GM12878 (cell line): Measurements from ENCODE around the gene PSRC1. TPM values are rescaled to one million over a fixed set of nuclear protein-coding genes. Genes with fewer than 3 reads are reported as not detected.

Experiments
- ATAC-seq: fragments of 200-7000 bp; cut with Tn5 transposase; 3 replicates; pipeline ENCODE4 v1.9.1; 2020; ENCODE audit warnings: mild to moderate bottlenecking, moderate library complexity
- BruUV-seq: library from RNA; stranded (reverse); fragments of 400-500 nt; replicated peaks from 2 replicates; lab custom pipeline; 2021; lab: Mats Ljungman, UMichigan
- CTCF ChIA-PET: fragments of 300-600 bp; sonication (Branson Sonifier 250); formaldehyde crosslinking; extraction: SDS; loops from one replicate; lab custom pipeline; 2021; ENCODE audit warnings: inconsistent platforms; lab: Yijun Ruan, JAX
- POLR2A ChIA-PET: fragments of 350-600 bp; formaldehyde crosslinking; extraction: SDS; loops from one replicate; lab custom pipeline; 2021; ENCODE audit warnings: inconsistent platforms; lab: Charles Lee
- RAD21 ChIA-PET: fragments of 300-600 bp; sonication (Branson Sonifier 250); formaldehyde crosslinking; loops from one replicate; lab custom pipeline; 2023; ENCODE audit warnings: antibody characterized with exemption; ENCODE audit not compliant: unreplicated experiment; lab: Charles Lee
- SMC1A ChIA-PET: fragments of 300-600 bp; sonication (Branson Sonifier 250); formaldehyde crosslinking; loops from one replicate; lab custom pipeline; 2023; ENCODE audit not compliant: unreplicated experiment, uncharacterized antibody; lab: Charles Lee
- DNase-seq: peaks from one replicate; pipeline ENCODE4 v3.0.0-alpha.2; 2011; ENCODE audit warnings: low read depth, low spot score
- FAIRE-seq: peaks from 3 replicates; lab custom pipeline; 2011; peaks lifted over from hg19 to GRCh38; lab: Jason Lieb, UNC
- H2AFZ ChIP-seq: 2 replicates; pipeline ENCODE4 v1.6.0; 2011; ENCODE audit warnings: low read depth, low read length, control low read depth; ENCODE audit not compliant: control insufficient read depth
- H3K27ac ChIP-seq: 2 replicates; pipeline ENCODE4 v1.5.1; 2011; ENCODE audit warnings: control low read depth; ENCODE audit not compliant: control insufficient read depth, insufficient read depth
- H3K27me3 ChIP-seq, 2 experiments: replicated peaks in 1 of 2; 2 replicates each; pipeline versions ENCODE4 v1.6.0 to v1.6.1; 2011; ENCODE audit warnings: low read length in 1 of 2; ENCODE audit not compliant: control insufficient read depth in 2 of 2, insufficient read depth in 2 of 2
- H3K36me3 ChIP-seq, 2 experiments: 2 replicates each; pipeline ENCODE4 v1.5.1; 2011; ENCODE audit warnings: low read length in 1 of 2; ENCODE audit not compliant: control insufficient read depth in 2 of 2, insufficient read depth in 2 of 2
- H3K4me1 ChIP-seq: 2 replicates; pipeline ENCODE4 v1.6.1; 2011; ENCODE audit warnings: mild to moderate bottlenecking, low read length, moderate library complexity, mixed read lengths; ENCODE audit not compliant: control insufficient read depth, insufficient read depth
- H3K4me2 ChIP-seq: 2 replicates; pipeline ENCODE4 v1.6.0; 2011; ENCODE audit warnings: control low read depth; ENCODE audit not compliant: control insufficient read depth, insufficient read depth
- H3K4me3 ChIP-seq: fragments of 200-600 bp; sonication (generic); 2 replicates; pipeline ENCODE4 v1.5.1; 2016
- H3K79me2 ChIP-seq: 2 replicates; pipeline ENCODE4 v1.6.0; 2011; ENCODE audit warnings: low read length; ENCODE audit not compliant: control insufficient read depth, insufficient read depth
- H3K9ac ChIP-seq: 2 replicates; pipeline ENCODE4 v1.8.0; 2011; ENCODE audit warnings: low read length, control low read depth, mixed read lengths; ENCODE audit not compliant: control insufficient read depth, insufficient read depth
- H3K9me3 ChIP-seq: replicated peaks from 3 replicates; pipeline ENCODE4 v1.5.1; 2011; ENCODE audit warnings: mild to moderate bottlenecking, low read length; ENCODE audit not compliant: control insufficient read depth, insufficient read depth
- H4K20me1 ChIP-seq: 2 replicates; pipeline ENCODE4 v1.6.0; 2011; ENCODE audit not compliant: control insufficient read depth, insufficient read depth
- BRCA1 ChIP-seq: IDR thresholded peaks from 2 replicates; pipeline ENCODE4 v1.6.1; 2011; ENCODE audit warnings: low read depth, low read length, improper control_type of control experiment
- CBX3 ChIP-seq: fragments of 200-600 bp; sonication (generic); IDR thresholded peaks from 2 replicates; pipeline ENCODE4 v1.6.1; 2016; ENCODE audit warnings: low read depth, borderline replicate concordance
- GABPA ChIP-seq: IDR thresholded peaks from 2 replicates; pipeline ENCODE4 v1.6.1; 2014; ENCODE audit warnings: antibody characterized with exemption, low read depth, mild to moderate bottlenecking, inconsistent platforms
- POU2F2 ChIP-seq: IDR thresholded peaks from 3 replicates; pipeline ENCODE4 v1.6.1; 2011; ENCODE audit warnings: low read depth, mild to moderate bottlenecking, low read length, borderline replicate concordance
- RUNX3 ChIP-seq: IDR thresholded peaks from 2 replicates; pipeline ENCODE4 v1.6.1; 2012; ENCODE audit warnings: low read length, inconsistent platforms
- YBX1 ChIP-seq: fragments of 450-650 bp; IDR thresholded peaks from 2 replicates; pipeline ENCODE4 v1.6.1; 2016; ENCODE audit warnings: antibody characterized with exemption
- ZNF207 ChIP-seq: fragments of 450-650 bp; IDR thresholded peaks from 2 replicates; pipeline ENCODE4 v1.6.1; 2014; ENCODE audit warnings: antibody characterized with exemption, mild to moderate bottlenecking, borderline replicate concordance
- ZNF217 ChIP-seq: fragments of 450-650 bp; IDR thresholded peaks from 2 replicates; pipeline ENCODE4 v1.6.1; 2017; ENCODE audit warnings: antibody characterized with exemption, mild to moderate bottlenecking
- ZNF274 ChIP-seq: IDR thresholded peaks from one replicate; pipeline ENCODE4 v1.8.0; 2011; ENCODE audit not compliant: insufficient read length, insufficient read depth
- WGBS: methylation state at CpG from one replicate; pipeline ENCODE4 v1.1.6; 2016; ENCODE audit warnings: low lambda C conversion rate; ENCODE audit not compliant: insufficient replicate concordance, insufficient coverage; ENCODE audit errors: missing lambda C conversion rate; 5-methylcytosine and 5-hydroxymethylcytosine counted together
- in situ Hi-C: fragments of 300-500 bp; cut with MboI; formaldehyde crosslinking; loops from 9 replicates; pipeline ENCODE4 v1.14.3; 2018; ENCODE audit warnings: mixed read lengths
- intact Hi-C: fragments of 100-400 bp; cut with micrococcal nuclease; formaldehyde crosslinking; loops from one replicate; pipeline ENCODE4 v1.14.2; 2022; ENCODE audit not compliant: unreplicated experiment
- polyA plus RNA-seq, 11 experiments: library from polyadenylated mRNA; depleted of rRNA in 4 of 11; unstranded in 6 of 11; stranded (reverse) in 5 of 11; fragments of >200 nt; fragmentation: Nextera tagmentation in 4 of 11; fragmentation: Illumina TruSeq in 1 of 11; extraction: Ambion mirVana in 4 of 11; extraction: Trizol in 1 of 11; gene quantifications; 1 replicate in 1 of 11; 2 replicates in 10 of 11; pipeline versions ENCODE4 v1.2.1 to v1.2.3, GENCODE V29; 2011 to 2016; ENCODE audit warnings: inconsistent platforms in 2 of 11, missing spikeins in 2 of 11, low read depth in 1 of 11
- total RNA-seq, 4 experiments: library from RNA; depleted of rRNA in 3 of 4; stranded (reverse); fragments of >200 nt in 3 of 4; fragmentation: Illumina TruSeq in 1 of 4; extraction: Trizol in 1 of 4; gene quantifications; 2 replicates each; pipeline versions ENCODE4 v1.2.1 to v1.2.3, GENCODE V29; 2013 to 2021
- TF ChIP-seq, protein P1 (sequence below): IDR thresholded peaks from 2 replicates; pipeline ENCODE4 v1.6.1; 2012; ENCODE audit warnings: mild to moderate bottlenecking, low read depth, low read length
- TF ChIP-seq, protein P2 (sequence below): fragments of 450-650 bp; IDR thresholded peaks from 2 replicates; pipeline ENCODE4 v1.6.1; 2016; ENCODE audit warnings: mild to moderate bottlenecking, moderate library complexity, borderline replicate concordance
- TF ChIP-seq, protein P3 (sequence below): fragments of 450-650 bp; formaldehyde crosslinking; IDR thresholded peaks from 2 replicates; pipeline ENCODE4 v1.4.0; 2020; ENCODE audit warnings: mild to moderate bottlenecking, moderate library complexity

Gene PSRC1
- total and polyA plus RNA-seq, 10 of the 15 experiments (the other 5 are each of a cell fraction or from before 2014, with no cell fraction given) = 1.2 to 11.8 (median 4.9) TPM

DNA sequence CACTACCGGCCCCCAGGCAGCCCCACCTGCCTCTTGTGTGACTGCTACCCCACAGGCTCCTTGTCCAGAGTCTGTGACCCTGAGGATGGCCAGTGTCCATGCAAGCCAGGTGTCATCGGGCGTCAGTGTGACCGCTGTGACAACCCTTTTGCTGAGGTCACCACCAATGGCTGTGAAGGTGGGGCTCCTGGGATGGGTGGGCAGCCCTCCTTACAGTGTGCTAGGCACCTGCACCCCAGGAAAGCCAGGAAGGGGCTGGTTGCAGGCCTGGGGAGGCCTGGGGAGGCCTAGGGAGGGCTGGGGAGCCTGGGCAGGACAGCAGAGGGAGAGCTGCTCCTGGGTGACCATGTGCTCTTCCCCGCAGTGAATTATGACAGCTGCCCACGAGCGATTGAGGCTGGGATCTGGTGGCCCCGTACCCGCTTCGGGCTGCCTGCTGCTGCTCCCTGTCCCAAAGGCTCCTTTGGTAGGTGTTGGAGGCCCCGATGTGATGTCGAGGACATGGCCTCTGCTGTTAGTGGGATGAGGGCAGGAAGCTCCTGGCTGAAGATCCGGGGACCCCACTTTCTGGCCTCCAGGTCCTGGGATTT lies 17.1 kb downstream of the PSRC1 start:
- DNase-seq (no peak), ATAC-seq (no peak), FAIRE-seq (no peak)
- no peak overlapping the region for H3K4me3 ChIP-seq
- no peak overlapping the region for H3K4me2 ChIP-seq
- intact Hi-C loops (no loop called here), in situ Hi-C loops (no loop called here)
- H3K9me3 ChIP-seq = no peaks in the 10 kb centered on the region
- H3K4me1 ChIP-seq = no peaks in the 10 kb centered on the region
- H2AFZ ChIP-seq = no peak overlapping the region
- no peaks in the 10 kb centered on the region for H3K27me3 ChIP-seq
- POLR2A ChIA-PET = no interaction called here
- no peak overlapping the region for H3K27ac ChIP-seq
- CTCF ChIA-PET = interaction anchor here (0.6 to 4.6 kb wide), 4 partner anchors 12 to 267 kb away, joined by 3 to 45 read pairs (median 12); partner anchors contain the start of gene SORT1
- RAD21 ChIA-PET = no interaction called here
- H3K79me2 ChIP-seq = no peaks in the 10 kb centered on the region
- WGBS = 46% methylated on average over 13 of the region's 13 CpGs
- BruUV-seq = no TSS peak
- H3K36me3 ChIP-seq = no peaks in the 10 kb centered on the region
- H3K9ac ChIP-seq = no peak overlapping the region
- no peaks in the 10 kb centered on the region for H4K20me1 ChIP-seq
- SMC1A ChIA-PET = no interaction called here
- TF ChIP-seq, protein P1, sequence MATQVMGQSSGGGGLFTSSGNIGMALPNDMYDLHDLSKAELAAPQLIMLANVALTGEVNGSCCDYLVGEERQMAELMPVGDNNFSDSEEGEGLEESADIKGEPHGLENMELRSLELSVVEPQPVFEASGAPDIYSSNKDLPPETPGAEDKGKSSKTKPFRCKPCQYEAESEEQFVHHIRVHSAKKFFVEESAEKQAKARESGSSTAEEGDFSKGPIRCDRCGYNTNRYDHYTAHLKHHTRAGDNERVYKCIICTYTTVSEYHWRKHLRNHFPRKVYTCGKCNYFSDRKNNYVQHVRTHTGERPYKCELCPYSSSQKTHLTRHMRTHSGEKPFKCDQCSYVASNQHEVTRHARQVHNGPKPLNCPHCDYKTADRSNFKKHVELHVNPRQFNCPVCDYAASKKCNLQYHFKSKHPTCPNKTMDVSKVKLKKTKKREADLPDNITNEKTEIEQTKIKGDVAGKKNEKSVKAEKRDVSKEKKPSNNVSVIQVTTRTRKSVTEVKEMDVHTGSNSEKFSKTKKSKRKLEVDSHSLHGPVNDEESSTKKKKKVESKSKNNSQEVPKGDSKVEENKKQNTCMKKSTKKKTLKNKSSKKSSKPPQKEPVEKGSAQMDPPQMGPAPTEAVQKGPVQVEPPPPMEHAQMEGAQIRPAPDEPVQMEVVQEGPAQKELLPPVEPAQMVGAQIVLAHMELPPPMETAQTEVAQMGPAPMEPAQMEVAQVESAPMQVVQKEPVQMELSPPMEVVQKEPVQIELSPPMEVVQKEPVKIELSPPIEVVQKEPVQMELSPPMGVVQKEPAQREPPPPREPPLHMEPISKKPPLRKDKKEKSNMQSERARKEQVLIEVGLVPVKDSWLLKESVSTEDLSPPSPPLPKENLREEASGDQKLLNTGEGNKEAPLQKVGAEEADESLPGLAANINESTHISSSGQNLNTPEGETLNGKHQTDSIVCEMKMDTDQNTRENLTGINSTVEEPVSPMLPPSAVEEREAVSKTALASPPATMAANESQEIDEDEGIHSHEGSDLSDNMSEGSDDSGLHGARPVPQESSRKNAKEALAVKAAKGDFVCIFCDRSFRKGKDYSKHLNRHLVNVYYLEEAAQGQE = no peak
- TF ChIP-seq ZNF274 (no peak), GABPA (no peak), RUNX3 (no peak), CBX3 (no peak), ZNF207 (no peak), BRCA1 (no peak), POU2F2 (no peak), ZNF217 (no peak), YBX1 (no peak)
- TF ChIP-seq, protein P2, sequence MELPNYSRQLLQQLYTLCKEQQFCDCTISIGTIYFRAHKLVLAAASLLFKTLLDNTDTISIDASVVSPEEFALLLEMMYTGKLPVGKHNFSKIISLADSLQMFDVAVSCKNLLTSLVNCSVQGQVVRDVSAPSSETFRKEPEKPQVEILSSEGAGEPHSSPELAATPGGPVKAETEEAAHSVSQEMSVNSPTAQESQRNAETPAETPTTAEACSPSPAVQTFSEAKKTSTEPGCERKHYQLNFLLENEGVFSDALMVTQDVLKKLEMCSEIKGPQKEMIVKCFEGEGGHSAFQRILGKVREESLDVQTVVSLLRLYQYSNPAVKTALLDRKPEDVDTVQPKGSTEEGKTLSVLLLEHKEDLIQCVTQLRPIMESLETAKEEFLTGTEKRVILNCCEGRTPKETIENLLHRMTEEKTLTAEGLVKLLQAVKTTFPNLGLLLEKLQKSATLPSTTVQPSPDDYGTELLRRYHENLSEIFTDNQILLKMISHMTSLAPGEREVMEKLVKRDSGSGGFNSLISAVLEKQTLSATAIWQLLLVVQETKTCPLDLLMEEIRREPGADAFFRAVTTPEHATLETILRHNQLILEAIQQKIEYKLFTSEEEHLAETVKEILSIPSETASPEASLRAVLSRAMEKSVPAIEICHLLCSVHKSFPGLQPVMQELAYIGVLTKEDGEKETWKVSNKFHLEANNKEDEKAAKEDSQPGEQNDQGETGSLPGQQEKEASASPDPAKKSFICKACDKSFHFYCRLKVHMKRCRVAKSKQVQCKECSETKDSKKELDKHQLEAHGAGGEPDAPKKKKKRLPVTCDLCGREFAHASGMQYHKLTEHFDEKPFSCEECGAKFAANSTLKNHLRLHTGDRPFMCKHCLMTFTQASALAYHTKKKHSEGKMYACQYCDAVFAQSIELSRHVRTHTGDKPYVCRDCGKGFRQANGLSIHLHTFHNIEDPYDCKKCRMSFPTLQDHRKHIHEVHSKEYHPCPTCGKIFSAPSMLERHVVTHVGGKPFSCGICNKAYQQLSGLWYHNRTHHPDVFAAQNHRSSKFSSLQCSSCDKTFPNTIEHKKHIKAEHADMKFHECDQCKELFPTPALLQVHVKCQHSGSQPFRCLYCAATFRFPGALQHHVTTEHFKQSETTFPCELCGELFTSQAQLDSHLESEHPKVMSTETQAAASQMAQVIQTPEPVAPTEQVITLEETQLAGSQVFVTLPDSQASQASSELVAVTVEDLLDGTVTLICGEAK = no peak
- TF ChIP-seq, protein P3, sequence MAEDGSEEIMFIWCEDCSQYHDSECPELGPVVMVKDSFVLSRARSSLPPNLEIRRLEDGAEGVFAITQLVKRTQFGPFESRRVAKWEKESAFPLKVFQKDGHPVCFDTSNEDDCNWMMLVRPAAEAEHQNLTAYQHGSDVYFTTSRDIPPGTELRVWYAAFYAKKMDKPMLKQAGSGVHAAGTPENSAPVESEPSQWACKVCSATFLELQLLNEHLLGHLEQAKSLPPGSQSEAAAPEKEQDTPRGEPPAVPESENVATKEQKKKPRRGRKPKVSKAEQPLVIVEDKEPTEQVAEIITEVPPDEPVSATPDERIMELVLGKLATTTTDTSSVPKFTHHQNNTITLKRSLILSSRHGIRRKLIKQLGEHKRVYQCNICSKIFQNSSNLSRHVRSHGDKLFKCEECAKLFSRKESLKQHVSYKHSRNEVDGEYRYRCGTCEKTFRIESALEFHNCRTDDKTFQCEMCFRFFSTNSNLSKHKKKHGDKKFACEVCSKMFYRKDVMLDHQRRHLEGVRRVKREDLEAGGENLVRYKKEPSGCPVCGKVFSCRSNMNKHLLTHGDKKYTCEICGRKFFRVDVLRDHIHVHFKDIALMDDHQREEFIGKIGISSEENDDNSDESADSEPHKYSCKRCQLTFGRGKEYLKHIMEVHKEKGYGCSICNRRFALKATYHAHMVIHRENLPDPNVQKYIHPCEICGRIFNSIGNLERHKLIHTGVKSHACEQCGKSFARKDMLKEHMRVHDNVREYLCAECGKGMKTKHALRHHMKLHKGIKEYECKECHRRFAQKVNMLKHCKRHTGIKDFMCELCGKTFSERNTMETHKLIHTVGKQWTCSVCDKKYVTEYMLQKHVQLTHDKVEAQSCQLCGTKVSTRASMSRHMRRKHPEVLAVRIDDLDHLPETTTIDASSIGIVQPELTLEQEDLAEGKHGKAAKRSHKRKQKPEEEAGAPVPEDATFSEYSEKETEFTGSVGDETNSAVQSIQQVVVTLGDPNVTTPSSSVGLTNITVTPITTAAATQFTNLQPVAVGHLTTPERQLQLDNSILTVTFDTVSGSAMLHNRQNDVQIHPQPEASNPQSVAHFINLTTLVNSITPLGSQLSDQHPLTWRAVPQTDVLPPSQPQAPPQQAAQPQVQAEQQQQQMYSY (CRISPR knock-in tag) = no peak
